HepG2 (cell line): ENCODE measurements around the gene GGT1. TPM values are rescaled to one million over a fixed set of nuclear protein-coding genes. Genes with fewer than 3 reads are reported as not detected.

ENCODE experiments used
- ATAC-seq: fragments of 200-7000 bp; cut with Tn5 transposase; 3 replicates; pipeline ENCODE4 v1.9.1; 2020; ENCODE audit warnings: mild to moderate bottlenecking, moderate library complexity
- BruUV-seq: library from RNA; stranded (reverse); fragments of 400-500 nt; replicated peaks from 2 replicates; lab custom pipeline; 2021; lab: Mats Ljungman, UMichigan
- CTCF ChIA-PET: fragments of 300-600 bp; formaldehyde crosslinking; extraction: SDS; loops from one replicate; lab custom pipeline; 2021; ENCODE audit warnings: low total read pairs, inconsistent platforms, low intra/inter-chr PET ratio; lab: Yijun Ruan, JAX
- POLR2A ChIA-PET: fragments of 350-600 bp; sonication (Branson Sonifier 250); formaldehyde crosslinking; loops from one replicate; lab custom pipeline; 2020; ENCODE audit warnings: antibody characterized with exemption, inconsistent platforms; lab: Yijun Ruan, JAX
- DNase-seq: peaks from one replicate; pipeline ENCODE4 v3.0.0-alpha.2; 2015; ENCODE audit warnings: low spot score
- FAIRE-seq: peaks from 3 replicates; lab custom pipeline; 2011; peaks lifted over from hg19 to GRCh38; lab: Jason Lieb, UNC
- H2AFZ ChIP-seq: one replicate; pipeline ENCODE4 v1.6.1; 2011; ENCODE audit warnings: low read length, inconsistent platforms
- H3K27ac ChIP-seq: fragments of 300-600 bp; 3 replicates; pipeline ENCODE4 v1.8.0; 2011; ENCODE audit warnings: mixed run types, mild to moderate bottlenecking, mixed read lengths, low read length, inconsistent platforms; ENCODE audit not compliant: insufficient read depth; ENCODE audit errors: extremely low read length
- H3K27me3 ChIP-seq, 2 experiments: fragments of 200-600 bp in 1 of 2; 2 replicates in 1 of 2; 3 replicates in 1 of 2; pipeline versions ENCODE4 v1.6.0 to v1.8.0; 2011; ENCODE audit warnings: low read length in 2 of 2, mild to moderate bottlenecking in 2 of 2, moderate library complexity in 2 of 2, inconsistent platforms in 1 of 2; ENCODE audit not compliant: insufficient read depth in 2 of 2, control insufficient read depth in 1 of 2
- H3K36me3 ChIP-seq, 2 experiments: fragments of 200-600 bp in 1 of 2; replicated peaks in 1 of 2; 2 replicates in 1 of 2; 3 replicates in 1 of 2; pipeline versions ENCODE4 v1.5.1 to v1.8.0; 2011; ENCODE audit warnings: low read length in 2 of 2, inconsistent platforms in 1 of 2; ENCODE audit not compliant: insufficient read depth in 2 of 2, control insufficient read depth in 1 of 2
- H3K4me1 ChIP-seq: 2 replicates; pipeline ENCODE4 v1.5.1; 2012; ENCODE audit warnings: low read length, inconsistent platforms; ENCODE audit not compliant: insufficient read depth
- H3K4me2 ChIP-seq: 2 replicates; pipeline ENCODE4 v1.6.0; 2011; ENCODE audit warnings: low read depth, low read length, inconsistent platforms
- H3K4me3 ChIP-seq, 3 experiments: fragments of 200-600 bp in 1 of 3; sonication (generic), shearing (Covaris generic) in 1 of 3; replicated peaks in 1 of 3; 2 replicates each; pipeline ENCODE4 v1.5.1; 2011 to 2016; ENCODE audit warnings: low read length in 3 of 3, inconsistent platforms in 2 of 3, low read depth in 2 of 3, mild to moderate bottlenecking in 2 of 3, control low read depth in 1 of 3, mixed read lengths in 1 of 3; ENCODE audit not compliant: insufficient read depth in 1 of 3
- H3K79me2 ChIP-seq: one replicate; pipeline ENCODE4 v1.6.1; 2011; ENCODE audit warnings: low read length, inconsistent platforms; ENCODE audit not compliant: insufficient read depth
- H3K9ac ChIP-seq: 2 replicates; pipeline ENCODE4 v1.6.0; 2011; ENCODE audit warnings: mild to moderate bottlenecking, low read depth, low read length, inconsistent platforms; ENCODE audit not compliant: insufficient read depth
- H3K9me3 ChIP-seq: 2 replicates; pipeline ENCODE4 v1.5.1; 2012; ENCODE audit warnings: mild to moderate bottlenecking, low read length
- H4K20me1 ChIP-seq: 2 replicates; pipeline ENCODE4 v1.6.0; 2011; ENCODE audit warnings: inconsistent platforms, mild to moderate bottlenecking, low read length, moderate library complexity; ENCODE audit not compliant: insufficient read depth
- AGO2 ChIP-seq: fragments of 200-400 bp; formaldehyde crosslinking; optimal IDR thresholded peaks from 2 replicates; pipeline ENCODE3; 2017; ENCODE audit warnings: mild to moderate bottlenecking, low read depth, low read length, moderate library complexity
- CAMTA2 ChIP-seq: sonication (generic); formaldehyde crosslinking; IDR thresholded peaks from 2 replicates; pipeline ENCODE4 v1.4.0; 2020; ENCODE audit warnings: mild to moderate bottlenecking, missing genetic modification reagents, borderline replicate concordance
- MYC ChIP-seq: sonication (generic); formaldehyde crosslinking; IDR thresholded peaks from 2 replicates; pipeline ENCODE4 v1.9.0; 2021; ENCODE audit warnings: missing genetic modification reagents, borderline replicate concordance
- NR1H2 ChIP-seq: sonication (generic); formaldehyde crosslinking; IDR thresholded peaks from 2 replicates; pipeline ENCODE4 v1.8.1; 2022; ENCODE audit warnings: low read depth, missing genetic modification reagents, borderline replicate concordance
- POLR2A ChIP-seq, 2 experiments: IDR thresholded peaks; 2 replicates each; pipeline ENCODE4 v1.6.1; 2011; ENCODE audit warnings: low read depth in 2 of 2, low read length in 2 of 2, mild to moderate bottlenecking in 1 of 2, moderate library complexity in 1 of 2; ENCODE audit not compliant: insufficient read depth in 1 of 2
- PRPF4 ChIP-seq: fragments of 200-400 bp; formaldehyde crosslinking; IDR thresholded peaks from 2 replicates; pipeline ENCODE4 v1.6.1; 2016; ENCODE audit warnings: low read length, low read depth; ENCODE audit not compliant: poor library complexity, severe bottlenecking
- SSRP1 ChIP-seq: IDR thresholded peaks from 2 replicates; pipeline ENCODE4 v1.6.1; 2016; ENCODE audit warnings: control low read depth
- TCF7L2 ChIP-seq: IDR thresholded peaks from 2 replicates; pipeline ENCODE4 v1.6.1; 2011; ENCODE audit warnings: mild to moderate bottlenecking, low read depth, low read length, moderate library complexity
- ZNF777 ChIP-seq: sonication (generic); formaldehyde crosslinking; IDR thresholded peaks from 2 replicates; pipeline ENCODE4 v1.4.0; 2020; ENCODE audit warnings: missing genetic modification reagents
- WGBS: methylation state at CpG from one replicate; pipeline ENCODE4 v1.1.6; 2017; ENCODE audit warnings: low lambda C conversion rate; 5-methylcytosine and 5-hydroxymethylcytosine counted together
- in situ Hi-C: cut with HindIII; loops from 2 replicates; pipeline ENCODE4 v1.10.0; 2017; ENCODE audit warnings: low pct_unique_long_range_greater_than_20kb; ENCODE audit not compliant: extremely low pct_ligation_motif_present
- intact Hi-C: fragments of 100-400 bp; cut with micrococcal nuclease; formaldehyde crosslinking; loops from one replicate; pipeline ENCODE4 v1.10.0; 2022; ENCODE audit not compliant: unreplicated experiment
- polyA plus RNA-seq, 8 experiments: library from polyadenylated mRNA; depleted of rRNA in 3 of 8; stranded (reverse) in 7 of 8; unstranded in 1 of 8; fragments of >200 nt; fragmentation: Illumina TruSeq in 4 of 8; extraction: Trizol in 4 of 8; gene quantifications; 2 replicates each; pipeline versions ENCODE4 v1.2.1 to v1.2.3, GENCODE V29; 2011 to 2016; ENCODE audit warnings: low read depth in 4 of 8, missing spikeins in 1 of 8, mixed read lengths in 1 of 8; ENCODE audit not compliant: insufficient read depth in 1 of 8
- total RNA-seq, 5 experiments: library from RNA; depleted of rRNA; stranded (reverse); fragments of >200 nt; fragmentation: Illumina TruSeq; extraction: Trizol; gene quantifications; 2 replicates each; pipeline ENCODE4 v1.2.3, GENCODE V29; 2016; ENCODE audit warnings: low read depth in 1 of 5

Gene GGT1
- total and polyA plus RNA-seq, 2 of the 13 experiments (the other 11 are each of a cell fraction or from before 2014, with no cell fraction given) = 29.9 to 103 TPM

GRCh38 chr22:24590596-24591173 lies 12.3 kb upstream of the GGT1 start:
- DNase-seq (no peak), FAIRE-seq (no peak), ATAC-seq (no peak)
- no peaks in the 10 kb centered on the region for H3K9me3 ChIP-seq
- H3K9ac ChIP-seq = no peak overlapping the region
- H3K36me3 ChIP-seq = peaks cover 8 to 19% of the 10 kb centered on the region in 2 experiments; a peak in 4 of 5 replicates
- H3K4me3 ChIP-seq = no peak overlapping the region
- TF ChIP-seq POLR2A (IDR thresholded peaks at IDR 0.05; ENCODE audit: insufficient read depth in 1 of 2, low read depth in 2 of 2, low read length in 2 of 2) (peak in 1 of 2 experiments; percentile 20; a peak in 1 of 4 replicates), SSRP1 (CRISPR knock-in tag) (no peak), TCF7L2 (no peak), CAMTA2 (CRISPR knock-in tag) (no peak), PRPF4 (no peak), AGO2 (peak; percentile 37)
- intact Hi-C loops = no loop called here
- peaks cover 79% of the 10 kb centered on the region for H3K4me1 ChIP-seq
- H4K20me1 ChIP-seq = no peaks in the 10 kb centered on the region
- peaks cover 10% of the 10 kb centered on the region for H3K79me2 ChIP-seq
- WGBS = 98% methylated on average over 12 of the region's 12 CpGs
- BruUV-seq = no TSS peak
- H2AFZ ChIP-seq = no peak overlapping the region
- no peak overlapping the region for H3K4me2 ChIP-seq
- ChIA-PET CTCF (no interaction called here), POLR2A (interaction anchor here (1.6 to 5.7 kb wide), 5 partner anchors 11 to 40 kb away, joined by 4 to 69 read pairs (median 34); partner anchors contain the start of genes GGT1, GUCD1 and SNRPD3)
- no peak overlapping the region for H3K27ac ChIP-seq
- H3K27me3 ChIP-seq = no peaks in the 10 kb centered on the region; a peak in 1 of 5 replicates
- in situ Hi-C loops = loop anchor here (5.0 kb wide), 1 partner anchor 33 kb away; the partner anchor contains the start of genes GUCD1 and SNRPD3

GRCh38 chr22:24591286-24591830 lies 11.6 kb upstream of the GGT1 start:
- Histone ChIP-seq H3K79me2 (peaks cover 10% of the 10 kb centered on the region), H3K27me3 (no peaks in the 10 kb centered on the region; a peak in 1 of 5 replicates), H3K9me3 (no peaks in the 10 kb centered on the region), H3K4me1 (peaks cover 80% of the 10 kb centered on the region), H3K4me2 (peak overlapping the region; percentile 95), H3K36me3 (peaks cover 6 to 19% of the 10 kb centered on the region in 2 experiments; a peak in 4 of 5 replicates), H2AFZ (no peak overlapping the region), H4K20me1 (no peaks in the 10 kb centered on the region), H3K9ac (peak overlapping the region; percentile 94; the same call in 1 of the 2 replicates), H3K4me3 (peak overlapping the region in 1 of 3 experiments; percentile 88; a peak in 1 of 6 replicates), H3K27ac (no peak overlapping the region)
- ATAC-seq (no peak), FAIRE-seq (no peak), DNase-seq (no peak)
- POLR2A ChIA-PET = interaction anchor here (1.6 to 5.7 kb wide), 5 partner anchors 7 to 41 kb away, joined by 4 to 69 read pairs (median 66); partner anchors contain the start of genes GGT1, GUCD1 and SNRPD3
- in situ Hi-C loops = loop anchor here (5.0 kb wide), 1 partner anchor 34 kb away; the partner anchor contains the start of genes GUCD1 and SNRPD3
- 100% methylated on average over 1 of the region's 6 CpGs for WGBS
- TF ChIP-seq MYC (CRISPR knock-in tag) (0 out of 2 replicates have a peak, but pooled peaks have one; percentile 20), ZNF777 (CRISPR knock-in tag) (0 out of 2 replicates have a peak, but pooled peaks have one; percentile 17), NR1H2 (CRISPR knock-in tag) (no peak), AGO2 (peak; percentile 9)
- intact Hi-C loops = no loop called here
- CTCF ChIA-PET = no interaction called here
- BruUV-seq = no TSS peak
